Naive thymus-derived CD4-positive, alpha-beta T cell (primary cell): Measurements from ENCODE around the gene FABP6. TPM values are rescaled to one million over a fixed set of nuclear protein-coding genes. Genes with fewer than 3 reads are reported as not detected.
A peak's percentile ranks its signal among the peaks of the same experiment; 100 is the strongest.
"Not testable (repeated sequence)": the region's sequence is repeated elsewhere in the genome, so short reads cannot be mapped to it uniquely, and the experiment has no call there.

ENCODE experiments used
- ATAC-seq: fragments of 150-1000 bp; cut with Tn5 transposase; 2 replicates; pipeline ENCODE4 v1.10.0; 2021; ENCODE audit warnings: mild to moderate bottlenecking, moderate library complexity
- CTCF ChIA-PET: fragments of 350-600 bp; sonication (Branson Sonifier 250); formaldehyde crosslinking; loops from one replicate; lab custom pipeline; 2021; ENCODE audit warnings: antibody characterized with exemption; lab: Charles Lee
- POLR2A ChIA-PET: fragments of 350-600 bp; sonication (Branson Sonifier 250); formaldehyde crosslinking; loops from one replicate; lab custom pipeline; 2021; ENCODE audit warnings: antibody characterized with exemption, inconsistent platforms; lab: Charles Lee
- DNase-seq, 9 donors: peaks; one replicate each; pipeline versions ENCODE4 v3.0.0 to v3.0.0-alpha.2; 2020 to 2022; ENCODE audit warnings: mixed read lengths in 1 of 9
- H3K27ac ChIP-seq: one replicate; pipeline ENCODE4 v1.7.0; 2013; ENCODE audit warnings: mild to moderate bottlenecking, low read depth, low read length, moderate library complexity
- H3K27me3 ChIP-seq, 2 donors: one replicate each; pipeline ENCODE4 v1.7.0; 2013; ENCODE audit warnings: low read length in 2 of 2, mild to moderate bottlenecking in 2 of 2, moderate library complexity in 2 of 2; ENCODE audit not compliant: control insufficient read depth in 2 of 2, insufficient read depth in 2 of 2
- H3K36me3 ChIP-seq, 3 experiments: 1 replicate in 2 of 3; 2 replicates in 1 of 3; pipeline ENCODE4 v1.7.0; 2013; ENCODE audit warnings: low read length in 3 of 3, mild to moderate bottlenecking in 3 of 3, moderate library complexity in 1 of 3; ENCODE audit not compliant: insufficient read depth in 3 of 3, control insufficient read depth in 2 of 3
- H3K4me1 ChIP-seq, 2 donors: one replicate each; pipeline ENCODE4 v1.7.0; 2013; ENCODE audit warnings: low read length in 2 of 2, mild to moderate bottlenecking in 2 of 2, moderate library complexity in 1 of 2; ENCODE audit not compliant: control insufficient read depth in 2 of 2, insufficient read depth in 2 of 2
- H3K4me3 ChIP-seq: 2 replicates; pipeline ENCODE4 v1.7.0; 2013; ENCODE audit warnings: mild to moderate bottlenecking, low read length
- H3K9me3 ChIP-seq, 3 experiments: 1 replicate in 2 of 3; 2 replicates in 1 of 3; pipeline ENCODE4 v1.7.0; 2013; ENCODE audit warnings: low read length in 3 of 3; ENCODE audit not compliant: control insufficient read depth in 2 of 3
- H3K27ac Mint-ChIP-seq, 9 donors: one replicate each; pipeline ENCODE4 v1.8.0; 2020 to 2022; ENCODE audit warnings: mixed read lengths in 9 of 9, mild to moderate bottlenecking in 8 of 9, moderate library complexity in 5 of 9, inconsistent platforms in 2 of 9
- H3K27me3 Mint-ChIP-seq, 5 donors: one replicate each; pipeline ENCODE4 v1.8.0; 2021 to 2022; ENCODE audit warnings: mixed read lengths in 5 of 5, mild to moderate bottlenecking in 1 of 5
- H3K36me3 Mint-ChIP-seq, 5 donors: one replicate each; pipeline ENCODE4 v1.8.0; 2020 to 2022; ENCODE audit warnings: mixed read lengths in 5 of 5, mild to moderate bottlenecking in 3 of 5, inconsistent platforms in 1 of 5
- H3K4me1 Mint-ChIP-seq, 7 donors: one replicate each; pipeline ENCODE4 v1.8.0; 2020 to 2022; ENCODE audit warnings: mixed read lengths in 7 of 7, mild to moderate bottlenecking in 3 of 7, inconsistent platforms in 1 of 7
- H3K4me3 Mint-ChIP-seq, 10 donors: one replicate each; pipeline ENCODE4 v1.8.0; 2020 to 2022; ENCODE audit warnings: mild to moderate bottlenecking in 10 of 10, mixed read lengths in 10 of 10, moderate library complexity in 6 of 10, inconsistent platforms in 2 of 10
- H3K9me3 Mint-ChIP-seq, 11 donors: one replicate each; pipeline ENCODE4 v1.8.0; 2020 to 2022; ENCODE audit warnings: mixed read lengths in 11 of 11, mild to moderate bottlenecking in 4 of 11, inconsistent platforms in 1 of 11, moderate library complexity in 1 of 11
- intact Hi-C, 2 donors: fragments of 100-400 bp; cut with micrococcal nuclease; formaldehyde crosslinking; loops; one replicate each; pipeline ENCODE4 v1.15.1; 2023
- polyA plus RNA-seq, 2 donors: library from polyadenylated mRNA; unstranded; fragments of 300-500 nt; fragmentation: Illumina TruSeq; gene quantifications; one replicate each; pipeline ENCODE4 v1.2.3, GENCODE V29; 2021
- total RNA-seq, 6 experiments: library from RNA in 5 of 6; stranded (reverse) in 5 of 6; gene quantifications; 1 replicate in 5 of 6; 2 replicates in 1 of 6; pipeline ENCODE4 v1.2.3 and lab custom pipeline; 2021 to 2026

Gene FABP6
- total and polyA plus RNA-seq, 7 experiments from 2014 or later = 0.60 TPM; not detected in 6

GRCh38 chr5:160187091-160187490, 42.2 kb upstream of the FABP6 start:
- Histone ChIP-seq H3K4me3 (no peak overlapping the region), H3K36me3 (no peaks in the 10 kb centered on the region), H3K27ac (no peak overlapping the region), H3K27me3 (no peaks in the 10 kb centered on the region), H3K4me1 (no peaks in the 10 kb centered on the region), H3K9me3 (no peaks in the 10 kb centered on the region)
- ChIA-PET POLR2A (no interaction called here), CTCF (no interaction called here)
- Mint-ChIP-seq H3K36me3 (peaks cover 0 to 14% (median 9%) of the 10 kb centered on the region in 5 donors), H3K27me3 (peaks cover 6 to 47% (median 38%) of the 10 kb centered on the region in 5 donors), H3K27ac (no peak overlapping the region), H3K4me3 (peak overlapping the region in 2 of 10 donors; percentile 18 to 55), H3K4me1 (peaks cover 0 to 11% (median 3%) of the 10 kb centered on the region in 7 donors), H3K9me3 (peaks cover 4 to 17% (median 10%) of the 10 kb centered on the region in 11 donors)
- intact Hi-C loops = no loop called here
- ATAC-seq (no peak), DNase-seq (no peak)

- peaks cover 4 to 17% (median 10%) of the 10 kb centered on the region in 11 donors for H3K9me3 Mint-ChIP-seq
Observed at GRCh38 chr5:160188141-160189015, 40.9 kb upstream of the FABP6 start.

GRCh38 chr5:160192424-160192823, 36.9 kb upstream of the FABP6 start:
- Mint-ChIP-seq H3K27ac (no peak overlapping the region), H3K27me3 (peaks cover 5 to 21% (median 16%) of the 10 kb centered on the region in 5 donors), H3K4me1 (peaks cover 0 to 7% (median 0%) of the 10 kb centered on the region in 7 donors), H3K4me3 (no peak overlapping the region), H3K9me3 (peaks cover 0 to 2% (median 0%) of the 10 kb centered on the region in 11 donors), H3K36me3 (no peaks in the 10 kb centered on the region)
- CTCF ChIA-PET = no interaction called here
- Histone ChIP-seq H3K4me1 (no peaks in the 10 kb centered on the region), H3K36me3 (no peaks in the 10 kb centered on the region), H3K27me3 (no peaks in the 10 kb centered on the region), H3K27ac (no peak overlapping the region), H3K4me3 (no peak overlapping the region), H3K9me3 (no peaks in the 10 kb centered on the region)
- POLR2A ChIA-PET = no interaction called here
- intact Hi-C loops = no loop called here
- DNase-seq (no peak), ATAC-seq (no peak)

More at GRCh38 chr5:160188141-160189015, 40.9 kb upstream of the FABP6 start:
- Histone ChIP-seq H3K27me3 (no peaks in the 10 kb centered on the region), H3K9me3 (no peaks in the 10 kb centered on the region), H3K36me3 (no peaks in the 10 kb centered on the region), H3K27ac (no peak overlapping the region), H3K4me1 (no peaks in the 10 kb centered on the region), H3K4me3 (no peak overlapping the region)
- ATAC-seq (no peak), DNase-seq (peak in 1 of 9 donors; percentile 23)
- intact Hi-C loops = no loop called here
- Mint-ChIP-seq H3K27me3 (peaks cover 6 to 48% (median 38%) of the 10 kb centered on the region in 5 donors), H3K4me1 (peaks cover 0 to 13% (median 3%) of the 10 kb centered on the region in 7 donors), H3K4me3 (peak overlapping the region; percentile 29 to 71 (median 62)), H3K36me3 (peaks cover 0 to 14% (median 8%) of the 10 kb centered on the region in 5 donors), H3K27ac (no peak overlapping the region)
- ChIA-PET POLR2A (no interaction called here), CTCF (no interaction called here)

- POLR2A ChIA-PET, H3K4me1 Mint-ChIP-seq, H3K9me3 Mint-ChIP-seq, H3K4me1 ChIP-seq, CTCF ChIA-PET, DNase-seq, H3K36me3 ChIP-seq, H3K4me3 Mint-ChIP-seq, H3K9me3 ChIP-seq, H3K4me3 ChIP-seq, ATAC-seq, H3K36me3 Mint-ChIP-seq, intact Hi-C loops, H3K27ac ChIP-seq, H3K27me3 ChIP-seq: not testable (repeated sequence)
- Mint-ChIP-seq H3K27me3 (peaks cover 5 to 27% (median 15%) of the 10 kb centered on the region in 5 donors), H3K27ac (peak overlapping the region in 1 of 9 donors; percentile 55)
Observed at GRCh38 chr5:160193076-160193475, 36.2 kb upstream of the FABP6 start.

- H3K36me3 ChIP-seq, ATAC-seq, H3K4me3 ChIP-seq, H3K4me3 Mint-ChIP-seq, CTCF ChIA-PET, H3K27ac ChIP-seq, H3K9me3 ChIP-seq, H3K27me3 ChIP-seq, intact Hi-C loops, DNase-seq, H3K36me3 Mint-ChIP-seq, H3K4me1 Mint-ChIP-seq, H3K9me3 Mint-ChIP-seq, H3K4me1 ChIP-seq, H3K27ac Mint-ChIP-seq, POLR2A ChIA-PET: not testable (repeated sequence)
- H3K27me3 Mint-ChIP-seq = peaks cover 8 to 31% (median 16%) of the 10 kb centered on the region in 5 donors
Observed at GRCh38 chr5:160193790-160194189, 35.5 kb upstream of the FABP6 start.

- no peaks in the 10 kb centered on the region for H3K27me3 ChIP-seq
- H3K4me3 ChIP-seq = no peak overlapping the region
- intact Hi-C loops = loop anchor here in 1 of 2 donors (2.0 kb wide), 2 partner anchors 79 to 201 kb away; partner anchors contain the start of gene PWWP2A
- no peaks in the 10 kb centered on the region for H3K36me3 Mint-ChIP-seq
- no peak overlapping the region for H3K27ac ChIP-seq
- no peak overlapping the region for H3K27ac Mint-ChIP-seq
- no peaks in the 10 kb centered on the region for H3K9me3 ChIP-seq
- H3K4me1 Mint-ChIP-seq = peaks cover 0 to 11% (median 3%) of the 10 kb centered on the region in 7 donors
- H3K9me3 Mint-ChIP-seq = no peaks in the 10 kb centered on the region
- ChIA-PET POLR2A (no interaction called here), CTCF (interaction anchor here (1.7 kb wide), 1 partner anchor 176 kb away, joined by 5 read pairs; no protein-coding TSS in a partner anchor)
- H3K27me3 Mint-ChIP-seq = peaks cover 2 to 15% (median 10%) of the 10 kb centered on the region in 5 donors
- ATAC-seq (no peak), DNase-seq (no peak)
- no peak overlapping the region for H3K4me3 Mint-ChIP-seq
- H3K36me3 ChIP-seq = no peaks in the 10 kb centered on the region
- H3K4me1 ChIP-seq = peaks cover 0 to 3% of the 10 kb centered on the region in 2 donors
Observed at GRCh38 chr5:160197341-160198144, 31.8 kb upstream of the FABP6 start.
